Activated T-helper 17 cell treated with anti-CD3 and anti-CD28 coated beads, Interleukin-2, amount 50 U/mL, for 72 hours (primary cell): ENCODE data around the gene TUT1. TPM values are rescaled to one million over a fixed set of nuclear protein-coding genes. Genes with fewer than 3 reads are reported as not detected.
"Not testable (repeated sequence)": the region's sequence is repeated elsewhere in the genome, so short reads cannot be mapped to it uniquely, and the experiment has no call there.

Experiments
- ATAC-seq: fragments of 150-1000 bp; cut with Tn5 transposase; replicated peaks from 2 replicates; pipeline ENCODE4 v1.10.0; 2021; ENCODE audit warnings: mild to moderate bottlenecking, moderate library complexity
- H3K27ac Mint-ChIP-seq: one replicate; pipeline ENCODE4 v1.8.0; 2022; ENCODE audit warnings: mixed read lengths
- H3K27me3 Mint-ChIP-seq: one replicate; pipeline ENCODE4 v1.8.0; 2022; ENCODE audit warnings: mixed read lengths
- H3K36me3 Mint-ChIP-seq: one replicate; pipeline ENCODE4 v1.8.0; 2022; ENCODE audit warnings: low read depth, mild to moderate bottlenecking, mixed read lengths
- H3K4me1 Mint-ChIP-seq: one replicate; pipeline ENCODE4 v1.8.0; 2022; ENCODE audit warnings: mixed read lengths
- H3K4me3 Mint-ChIP-seq: one replicate; pipeline ENCODE4 v1.8.0; 2022; ENCODE audit warnings: mild to moderate bottlenecking, mixed read lengths
- H3K9me3 Mint-ChIP-seq: one replicate; pipeline ENCODE4 v1.8.0; 2022; ENCODE audit warnings: mixed read lengths
- total RNA-seq, 2 donors: library from RNA; stranded (reverse); gene quantifications; one replicate each; pipeline ENCODE4 v1.2.3, GENCODE V29; 2022

Gene TUT1
- total RNA-seq, 2 donors from 2014 or later = 23.8 to 25.7 TPM

- Mint-ChIP-seq H3K4me1 (peaks cover 38% of the 10 kb centered on the region), H3K36me3 (peaks cover 99% of the 10 kb centered on the region), H3K4me3 (peak overlapping the region; percentile 9), H3K27ac (peak overlapping the region; percentile 61)
- not testable (repeated sequence) for ATAC-seq, H3K9me3 Mint-ChIP-seq, H3K27me3 Mint-ChIP-seq
Observed at GRCh38 chr11:62561677-62562230, 29.6 kb downstream of the TUT1 start.

- Mint-ChIP-seq H3K4me3 (peak overlapping the region; percentile 92), H3K27ac (peak overlapping the region; percentile 99), H3K36me3 (peaks cover 99% of the 10 kb centered on the region), H3K9me3 (no peaks in the 10 kb centered on the region), H3K4me1 (peaks cover 48% of the 10 kb centered on the region), H3K27me3 (no peaks in the 10 kb centered on the region)
- peak; percentile 18 for ATAC-seq
Observed at GRCh38 chr11:62560566-62561103, 30.7 kb downstream of the TUT1 start.

GRCh38 chr11:62559626-62560025, 31.7 kb downstream of the TUT1 start:
- not testable (repeated sequence) for H3K27me3 Mint-ChIP-seq, ATAC-seq, H3K9me3 Mint-ChIP-seq
- Mint-ChIP-seq H3K4me3 (peak overlapping the region; percentile 92), H3K36me3 (peaks cover 99% of the 10 kb centered on the region), H3K27ac (peak overlapping the region; percentile 99), H3K4me1 (peaks cover 55% of the 10 kb centered on the region)

- H3K4me3 Mint-ChIP-seq = peak overlapping the region; percentile 92
- H3K9me3 Mint-ChIP-seq = no peaks in the 10 kb centered on the region
- peaks cover 60% of the 10 kb centered on the region for H3K4me1 Mint-ChIP-seq
- peaks cover 100% of the 10 kb centered on the region for H3K36me3 Mint-ChIP-seq
- H3K27ac Mint-ChIP-seq = peak overlapping the region; percentile 99
- no peaks in the 10 kb centered on the region for H3K27me3 Mint-ChIP-seq
- no peak for ATAC-seq
Observed at GRCh38 chr11:62559204-62559603, 32.1 kb downstream of the TUT1 start.

- Mint-ChIP-seq H3K4me1 (peaks cover 65% of the 10 kb centered on the region), H3K36me3 (peaks cover 97% of the 10 kb centered on the region), H3K9me3 (no peaks in the 10 kb centered on the region), H3K4me3 (peak overlapping the region; percentile 92), H3K27me3 (no peaks in the 10 kb centered on the region), H3K27ac (peak overlapping the region; percentile 99)
- ATAC-seq = no peak
Observed at GRCh38 chr11:62558669-62559068, 32.7 kb downstream of the TUT1 start.

GRCh38 chr11:62556875-62557631, 34.3 kb downstream of the TUT1 start:
- Mint-ChIP-seq H3K36me3 (peaks cover 94% of the 10 kb centered on the region), H3K27ac (peak overlapping the region; percentile 99), H3K4me1 (peaks cover 78% of the 10 kb centered on the region), H3K4me3 (peak overlapping the region; percentile 92), H3K9me3 (no peaks in the 10 kb centered on the region), H3K27me3 (no peaks in the 10 kb centered on the region)
- ATAC-seq = peak; percentile 34

GRCh38 chr11:62556108-62556874, 35.0 kb downstream of the TUT1 start:
- Mint-ChIP-seq H3K36me3 (peaks cover 93% of the 10 kb centered on the region), H3K27ac (peak overlapping the region; percentile 99), H3K4me3 (peak overlapping the region; percentile 92), H3K4me1 (peaks cover 80% of the 10 kb centered on the region), H3K9me3 (no peaks in the 10 kb centered on the region), H3K27me3 (no peaks in the 10 kb centered on the region)
- peak; percentile 56 for ATAC-seq

- Mint-ChIP-seq H3K4me1 (peaks cover 81% of the 10 kb centered on the region), H3K4me3 (peak overlapping the region; percentile 92), H3K9me3 (no peaks in the 10 kb centered on the region), H3K36me3 (peaks cover 86% of the 10 kb centered on the region), H3K27me3 (no peaks in the 10 kb centered on the region), H3K27ac (peak overlapping the region; percentile 99)
- peak; percentile 17 for ATAC-seq
Observed at GRCh38 chr11:62555464-62556107, 35.7 kb downstream of the TUT1 start.

GRCh38 chr11:62554387-62555167, 36.7 kb downstream of the TUT1 start:
- Mint-ChIP-seq H3K27ac (peak overlapping the region; percentile 99), H3K36me3 (peaks cover 76% of the 10 kb centered on the region), H3K4me1 (peaks cover 71% of the 10 kb centered on the region), H3K9me3 (no peaks in the 10 kb centered on the region), H3K27me3 (no peaks in the 10 kb centered on the region), H3K4me3 (peak overlapping the region; percentile 92)
- ATAC-seq = no peak

GRCh38 chr11:62553839-62554361, 37.4 kb downstream of the TUT1 start:
- peak overlapping the region; percentile 99 for H3K27ac Mint-ChIP-seq

GRCh38 chr11:62553080-62553838, 38.1 kb downstream of the TUT1 start:
- Mint-ChIP-seq H3K27me3 (no peaks in the 10 kb centered on the region), H3K4me3 (peak overlapping the region; percentile 92), H3K4me1 (peaks cover 66% of the 10 kb centered on the region), H3K27ac (peak overlapping the region; percentile 99), H3K36me3 (peaks cover 63% of the 10 kb centered on the region), H3K9me3 (no peaks in the 10 kb centered on the region)
- ATAC-seq = peak; percentile 34

More at GRCh38 chr11:62553839-62554361, 37.4 kb downstream of the TUT1 start:
- Mint-ChIP-seq H3K4me3 (peak overlapping the region; percentile 92), H3K4me1 (peaks cover 65% of the 10 kb centered on the region), H3K27me3 (no peaks in the 10 kb centered on the region), H3K9me3 (no peaks in the 10 kb centered on the region), H3K36me3 (peaks cover 69% of the 10 kb centered on the region)
- ATAC-seq = no peak

- Mint-ChIP-seq H3K9me3 (no peaks in the 10 kb centered on the region), H3K36me3 (peaks cover 56% of the 10 kb centered on the region), H3K4me1 (peaks cover 73% of the 10 kb centered on the region), H3K27ac (peak overlapping the region; percentile 99), H3K27me3 (no peaks in the 10 kb centered on the region), H3K4me3 (peak overlapping the region; percentile 92)
- ATAC-seq = no peak
Observed at GRCh38 chr11:62552485-62553079, 38.7 kb downstream of the TUT1 start.
